Thoracic aorta (tissue), 2 donors: ENCODE measurements around the gene GSTP1. TPM values are rescaled to one million over a fixed set of nuclear protein-coding genes. Genes with fewer than 3 reads are reported as not detected.

Experiments
- ATAC-seq: fragments of 150-250 bp; one replicate; pipeline ENCODE4 v1.8.0; 2017; ENCODE audit warnings: low read depth; ENCODE audit not compliant: insufficient number of reproducible peaks, low FRiP score
- DNase-seq: peaks from one replicate; pipeline ENCODE4 v3.0.0-alpha.2; 2020; ENCODE audit warnings: low spot score
- H3K27ac ChIP-seq, 2 donors: fragments of 200-600 bp; sonication (generic); 1 replicate in 1 of 2; 2 replicates in 1 of 2; pipeline ENCODE4 v1.5.1; 2016; ENCODE audit warnings: mild to moderate bottlenecking in 2 of 2, moderate library complexity in 2 of 2
- H3K27me3 ChIP-seq: fragments of 200-600 bp; sonication (generic); replicated peaks from 2 replicates; pipeline ENCODE4 v1.6.0; 2016; ENCODE audit warnings: mild to moderate bottlenecking; ENCODE audit not compliant: insufficient read depth
- H3K36me3 ChIP-seq: fragments of 200-600 bp; sonication (generic); one replicate; pipeline ENCODE4 v1.5.1; 2016
- H3K4me1 ChIP-seq, 2 donors: fragments of 200-600 bp; sonication (generic); 1 replicate in 1 of 2; 2 replicates in 1 of 2; pipeline versions ENCODE4 v1.5.1 to v1.6.0; 2016; ENCODE audit warnings: low read depth in 2 of 2, mild to moderate bottlenecking in 1 of 2; ENCODE audit not compliant: control insufficient read depth in 1 of 2
- H3K4me3 ChIP-seq: fragments of 200-600 bp; sonication (generic); 2 replicates; pipeline ENCODE4 v1.5.1; 2016; ENCODE audit warnings: mild to moderate bottlenecking
- H3K9me3 ChIP-seq: fragments of 200-600 bp; sonication (generic); 2 replicates; pipeline ENCODE4 v1.5.1; 2016
- CTCF ChIP-seq: fragments of 200-600 bp; sonication (generic); IDR thresholded peaks from one replicate; pipeline ENCODE4 v1.5.1; 2019; ENCODE audit warnings: antibody characterized with exemption
- total RNA-seq, 2 donors: library from RNA; depleted of rRNA; stranded (reverse); fragments of >200 nt; gene quantifications; one replicate each; pipeline versions ENCODE4 v1.1.0 to v1.2.3, GENCODE V29; 2016

Gene GSTP1
- total RNA-seq, 2 donors from 2014 or later = 272 to 744 TPM

GRCh38 chr11:67564230-67564629 is 19.4 kb upstream of the GSTP1 start:
- no peak for DNase-seq
- no peak for TF ChIP-seq CTCF
- Histone ChIP-seq H3K9me3 (no peaks in the 10 kb centered on the region), H3K27me3 (no peaks in the 10 kb centered on the region), H3K36me3 (no peaks in the 10 kb centered on the region), H3K27ac (peak overlapping the region in 1 of 2 donors; percentile 47), H3K4me3 (no peak overlapping the region), H3K4me1 (peaks cover 14 to 33% of the 10 kb centered on the region in 2 donors)
- no peak for ATAC-seq

GRCh38 chr11:67571443-67571842 is 12.2 kb upstream of the GSTP1 start:
- H3K27ac ChIP-seq = no peak overlapping the region
- DNase-seq (no peak), ATAC-seq (no peak)
- TF ChIP-seq CTCF = no peak
- no peaks in the 10 kb centered on the region for H3K9me3 ChIP-seq
- no peaks in the 10 kb centered on the region for H3K36me3 ChIP-seq
- no peaks in the 10 kb centered on the region for H3K27me3 ChIP-seq
- no peaks in the 10 kb centered on the region for H3K4me1 ChIP-seq
- H3K4me3 ChIP-seq = no peak overlapping the region

- no peaks in the 10 kb centered on the region for H3K9me3 ChIP-seq
- ATAC-seq (no peak), DNase-seq (no peak)
- H3K4me1 ChIP-seq = peaks cover 0 to 4% of the 10 kb centered on the region in 2 donors
- no peak overlapping the region for H3K27ac ChIP-seq
- no peak overlapping the region for H3K4me3 ChIP-seq
- H3K27me3 ChIP-seq = no peaks in the 10 kb centered on the region
- no peaks in the 10 kb centered on the region for H3K36me3 ChIP-seq
- no peak for TF ChIP-seq CTCF
Measured at GRCh38 chr11:67572305-67572704, 11.3 kb upstream of the GSTP1 start.

- DNase-seq = no peak
- Histone ChIP-seq H3K27me3 (no peaks in the 10 kb centered on the region), H3K9me3 (no peaks in the 10 kb centered on the region), H3K4me1 (peaks cover 0 to 5% of the 10 kb centered on the region in 2 donors), H3K36me3 (no peaks in the 10 kb centered on the region), H3K27ac (no peak overlapping the region), H3K4me3 (no peak overlapping the region)
- TF ChIP-seq CTCF = peak; percentile 76
- ATAC-seq = no peak
Measured at GRCh38 chr11:67572747-67573419, 10.7 kb upstream of the GSTP1 start.

- Histone ChIP-seq H3K36me3 (no peaks in the 10 kb centered on the region), H3K4me1 (peaks cover 0 to 5% of the 10 kb centered on the region in 2 donors), H3K9me3 (no peaks in the 10 kb centered on the region), H3K4me3 (no peak overlapping the region), H3K27ac (no peak overlapping the region), H3K27me3 (no peaks in the 10 kb centered on the region)
- no peak for DNase-seq
- no peak for ATAC-seq
- no peak for TF ChIP-seq CTCF
Measured at GRCh38 chr11:67574938-67575337, 8.7 kb upstream of the GSTP1 start.
